ENCODE results near the gene EFHD2. TPM values are rescaled to one million over a fixed set of nuclear protein-coding genes. Genes with fewer than 3 reads are reported as not detected.

The EFHD2 gene
- total and polyA plus RNA-seq, 3 donors from 2014 or later, result 146 to 384 (median 308) TPM

DNA sequence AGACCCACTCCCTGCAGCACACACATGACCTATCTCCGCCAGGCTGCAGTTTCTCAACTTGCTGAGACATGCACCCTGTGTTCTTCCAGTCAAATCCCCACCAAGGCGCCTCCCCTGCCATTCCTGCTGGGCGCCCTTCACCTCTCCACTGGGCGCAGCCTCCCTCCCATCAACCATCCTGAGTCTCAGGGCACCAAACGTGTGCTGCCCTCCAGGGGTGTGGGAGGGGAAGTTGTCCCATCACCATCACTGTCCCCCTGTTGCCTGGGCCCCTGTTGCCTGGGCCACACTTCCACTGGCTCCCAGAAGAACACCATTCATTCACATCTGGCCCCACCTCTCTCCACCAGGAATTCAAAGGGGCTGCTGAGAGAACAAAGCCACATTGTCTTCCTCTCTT is 44.9 kb upstream of the EFHD2 start:
- 81 to 90% methylated on average over 5 of the region's 5 CpGs for WGBS, 2 donors
- Histone ChIP-seq H3K4me3 (no peak overlapping the region), H3K9me3 (no peaks in the 10 kb centered on the region), H3K36me3 (ENCODE audit: low read depth, missing control alignments) (no peaks in the 10 kb centered on the region), H3K4me1 (peaks cover 9% of the 10 kb centered on the region), H3K27ac (no peak overlapping the region), H3K27me3 (no peaks in the 10 kb centered on the region)
- DNase-seq, result no peak
- intact Hi-C loops (cut with DNase I; ENCODE audit: low total_unique reads), result no loop called here
- TF ChIP-seq POLR2A (IDR thresholded peaks at IDR 0.05), result no peak
- no peak for TF ChIP-seq CTCF (IDR thresholded peaks at IDR 0.05)

DNA sequence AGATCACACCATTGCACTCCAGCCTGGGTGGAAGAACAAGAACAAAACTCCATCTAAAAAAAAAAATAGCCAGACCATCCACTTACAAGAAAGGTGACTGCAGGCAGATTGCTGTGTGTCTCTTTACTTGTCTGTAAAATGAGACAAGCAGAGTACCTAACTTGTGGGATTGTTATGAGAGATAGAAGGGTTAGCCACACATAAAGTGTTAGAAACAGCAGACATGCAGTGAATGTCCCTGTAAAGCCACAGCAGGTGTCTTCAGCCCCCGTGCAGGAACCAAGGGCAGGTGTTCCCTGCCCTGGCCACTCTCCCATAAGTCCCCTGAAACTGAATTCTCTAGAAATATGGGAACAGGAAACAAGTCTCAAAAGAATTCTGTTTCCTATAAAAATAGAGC is 40.8 kb upstream of the EFHD2 start:
- Histone ChIP-seq H3K36me3 (ENCODE audit: low read depth, missing control alignments) (no peaks in the 10 kb centered on the region), H3K4me1 (peaks cover 29% of the 10 kb centered on the region), H3K27me3 (no peaks in the 10 kb centered on the region), H3K27ac (no peak overlapping the region), H3K9me3 (no peaks in the 10 kb centered on the region), H3K4me3 (no peak overlapping the region)
- TF ChIP-seq CTCF (IDR thresholded peaks at IDR 0.05), result no peak
- no peak for TF ChIP-seq POLR2A (IDR thresholded peaks at IDR 0.05)
- 68 to 75% methylated on average over 1 of the region's 1 CpG for WGBS, 2 donors
- no peak for DNase-seq
- intact Hi-C loops (cut with DNase I; ENCODE audit: low total_unique reads), result no loop called here

DNA sequence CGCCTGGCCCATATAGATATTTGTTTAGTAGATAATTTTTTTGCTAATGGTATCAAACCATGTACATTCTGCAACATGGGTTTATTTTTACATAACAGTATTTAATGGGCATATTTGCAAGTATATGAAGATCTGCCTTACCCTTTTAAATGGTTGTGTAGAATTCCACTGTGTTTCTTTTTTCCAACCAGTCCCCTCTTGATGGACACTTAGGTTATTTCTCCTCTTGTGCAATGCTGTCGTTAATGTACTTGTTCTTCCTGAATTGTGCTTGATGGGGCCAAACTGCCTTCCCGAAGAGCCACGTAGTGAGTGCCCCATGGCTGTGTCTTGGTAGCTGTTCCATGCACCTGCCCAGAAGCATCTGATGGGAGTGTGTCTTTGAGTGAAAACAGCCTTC is 39.4 kb upstream of the EFHD2 start:
- Histone ChIP-seq H3K4me3 (no peak overlapping the region), H3K4me1 (peaks cover 29% of the 10 kb centered on the region), H3K27me3 (no peaks in the 10 kb centered on the region), H3K27ac (no peak overlapping the region), H3K36me3 (ENCODE audit: low read depth, missing control alignments) (no peaks in the 10 kb centered on the region), H3K9me3 (no peaks in the 10 kb centered on the region)
- DNase-seq, result no peak
- intact Hi-C loops (cut with DNase I; ENCODE audit: low total_unique reads), result no loop called here
- TF ChIP-seq POLR2A (IDR thresholded peaks at IDR 0.05) (no peak), CTCF (IDR thresholded peaks at IDR 0.05) (no peak)
- 65 to 73% methylated on average over 4 of the region's 4 CpGs for WGBS, 2 donors

DNA sequence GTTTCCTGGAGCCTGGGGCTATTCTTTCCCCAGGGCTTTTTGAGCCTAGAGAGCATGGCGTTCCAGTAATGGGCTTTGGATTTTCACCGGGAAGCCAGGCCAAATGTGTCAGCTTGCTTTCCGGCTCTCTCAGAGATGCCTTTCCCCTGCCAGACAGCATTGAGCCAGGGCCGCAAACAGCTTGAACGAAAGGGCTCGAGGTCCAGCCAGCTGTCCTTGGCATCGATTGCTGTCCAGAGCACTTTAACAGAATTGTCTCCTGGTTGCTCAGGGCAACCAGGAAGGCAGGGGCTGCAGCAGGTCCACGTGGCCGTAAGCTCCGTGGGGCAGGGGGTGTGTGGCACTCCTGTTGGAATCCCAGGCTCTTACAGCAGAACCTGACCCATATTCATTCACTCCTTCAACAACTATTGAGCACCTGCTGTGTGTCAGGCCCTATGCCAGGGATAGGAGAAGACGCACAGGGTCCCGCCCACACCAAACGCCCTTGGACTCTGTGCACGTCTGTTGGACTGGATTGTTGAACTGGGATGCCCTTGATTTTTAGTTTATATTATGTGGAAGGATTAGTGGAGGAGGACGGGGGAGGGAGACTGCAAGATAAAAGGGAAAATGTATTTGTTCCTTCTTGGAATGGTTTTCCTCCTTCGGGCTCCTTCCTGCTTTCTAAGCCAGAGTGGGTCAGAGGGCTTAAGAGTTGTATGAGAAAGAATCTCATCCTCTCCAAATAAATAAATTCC is 38.7 kb upstream of the EFHD2 start:
- intact Hi-C loops (cut with DNase I; ENCODE audit: low total_unique reads), result no loop called here
- TF ChIP-seq POLR2A (IDR thresholded peaks at IDR 0.05) (no peak), CTCF (IDR thresholded peaks at IDR 0.05) (no peak)
- Histone ChIP-seq H3K27me3 (no peaks in the 10 kb centered on the region), H3K4me1 (peaks cover 26% of the 10 kb centered on the region), H3K27ac (peak overlapping the region; percentile 64 to 75), H3K9me3 (no peaks in the 10 kb centered on the region), H3K36me3 (ENCODE audit: low read depth, missing control alignments) (no peaks in the 10 kb centered on the region), H3K4me3 (no peak overlapping the region)
- DNase-seq, result peak; percentile 89
- 29 to 35% methylated on average over 7 to 16 of the region's 16 CpGs for WGBS, 2 donors
